PFSK-1 (cell line): ENCODE measurements around the gene LHFPL3.

Experiments
- POLR2AphosphoS5 ChIP-seq: IDR thresholded peaks from 2 replicates; pipeline ENCODE4 v1.6.1; 2012; ENCODE audit warnings: low read depth, mild to moderate bottlenecking, control low read depth, low read length, moderate library complexity
- SIN3A ChIP-seq: IDR thresholded peaks from 2 replicates; pipeline ENCODE4 v1.6.1; 2012; ENCODE audit warnings: mild to moderate bottlenecking, low read length, moderate library complexity, borderline replicate concordance; ENCODE audit not compliant: insufficient read depth
- TAF1 ChIP-seq: IDR thresholded peaks from 2 replicates; pipeline ENCODE4 v1.6.1; 2012; ENCODE audit warnings: low read length, control low read depth, borderline replicate concordance; ENCODE audit not compliant: insufficient read depth
- TF ChIP-seq, protein P1 (sequence below), 2 experiments: IDR thresholded peaks; 2 replicates each; pipeline versions ENCODE4 v1.6.1 to v1.8.0; 2011 to 2012; ENCODE audit warnings: low read depth in 2 of 2, low read length in 2 of 2, control low read depth in 1 of 2, inconsistent platforms in 1 of 2, mild to moderate bottlenecking in 1 of 2, moderate library complexity in 1 of 2; ENCODE audit not compliant: insufficient read depth in 1 of 2

DNA sequence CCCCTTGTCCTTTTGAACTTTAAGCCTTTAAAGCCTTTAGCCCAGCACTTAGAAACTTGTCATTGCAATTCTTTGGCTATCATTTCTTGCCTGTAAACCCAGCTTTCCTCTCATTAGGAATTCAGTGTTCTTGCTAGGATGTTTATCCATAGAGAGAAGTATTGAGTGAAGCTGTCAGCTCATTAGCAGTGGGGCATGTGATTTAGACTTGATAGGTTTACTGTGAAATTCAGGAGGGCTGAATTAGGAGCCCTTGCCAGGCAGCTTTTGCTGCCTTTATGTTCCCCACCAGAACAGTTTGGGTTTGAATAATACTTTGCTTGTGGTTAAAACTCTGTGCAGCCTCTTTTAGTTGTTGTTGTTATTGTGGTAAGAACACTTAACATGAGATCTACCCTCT, 39.5 kb downstream of the LHFPL3 start:
- TF ChIP-seq POLR2AphosphoS5 (no peak), SIN3A (no peak), TAF1 (no peak)
- TF ChIP-seq, protein P1, sequence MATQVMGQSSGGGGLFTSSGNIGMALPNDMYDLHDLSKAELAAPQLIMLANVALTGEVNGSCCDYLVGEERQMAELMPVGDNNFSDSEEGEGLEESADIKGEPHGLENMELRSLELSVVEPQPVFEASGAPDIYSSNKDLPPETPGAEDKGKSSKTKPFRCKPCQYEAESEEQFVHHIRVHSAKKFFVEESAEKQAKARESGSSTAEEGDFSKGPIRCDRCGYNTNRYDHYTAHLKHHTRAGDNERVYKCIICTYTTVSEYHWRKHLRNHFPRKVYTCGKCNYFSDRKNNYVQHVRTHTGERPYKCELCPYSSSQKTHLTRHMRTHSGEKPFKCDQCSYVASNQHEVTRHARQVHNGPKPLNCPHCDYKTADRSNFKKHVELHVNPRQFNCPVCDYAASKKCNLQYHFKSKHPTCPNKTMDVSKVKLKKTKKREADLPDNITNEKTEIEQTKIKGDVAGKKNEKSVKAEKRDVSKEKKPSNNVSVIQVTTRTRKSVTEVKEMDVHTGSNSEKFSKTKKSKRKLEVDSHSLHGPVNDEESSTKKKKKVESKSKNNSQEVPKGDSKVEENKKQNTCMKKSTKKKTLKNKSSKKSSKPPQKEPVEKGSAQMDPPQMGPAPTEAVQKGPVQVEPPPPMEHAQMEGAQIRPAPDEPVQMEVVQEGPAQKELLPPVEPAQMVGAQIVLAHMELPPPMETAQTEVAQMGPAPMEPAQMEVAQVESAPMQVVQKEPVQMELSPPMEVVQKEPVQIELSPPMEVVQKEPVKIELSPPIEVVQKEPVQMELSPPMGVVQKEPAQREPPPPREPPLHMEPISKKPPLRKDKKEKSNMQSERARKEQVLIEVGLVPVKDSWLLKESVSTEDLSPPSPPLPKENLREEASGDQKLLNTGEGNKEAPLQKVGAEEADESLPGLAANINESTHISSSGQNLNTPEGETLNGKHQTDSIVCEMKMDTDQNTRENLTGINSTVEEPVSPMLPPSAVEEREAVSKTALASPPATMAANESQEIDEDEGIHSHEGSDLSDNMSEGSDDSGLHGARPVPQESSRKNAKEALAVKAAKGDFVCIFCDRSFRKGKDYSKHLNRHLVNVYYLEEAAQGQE (IDR thresholded peaks at IDR 0.05; ENCODE audit: insufficient read depth in 1 of 2, low read depth in 2 of 2, low read length in 2 of 2) = no peak
